SU-DHL-6 (cell line): ENCODE results near the gene ANKRD55.
"Not testable (repeated sequence)": the region's sequence is repeated elsewhere in the genome, so short reads cannot be mapped to it uniquely, and the experiment has no call there.

Experiments used
- H2AFZ ChIP-seq: fragments of 200-600 bp; sonication (generic); 2 replicates; pipeline ENCODE4 v1.6.1; 2014; ENCODE audit warnings: low read depth, mild to moderate bottlenecking, moderate library complexity, mixed read lengths, antibody characterized with exemption, low read length; ENCODE audit not compliant: severe bottlenecking
- H3F3A ChIP-seq: fragments of 200-600 bp; shearing (Covaris generic); 2 replicates; pipeline ENCODE4 v1.6.0; 2016; ENCODE audit warnings: antibody characterized with exemption, mild to moderate bottlenecking; ENCODE audit not compliant: insufficient read depth
- H3K27ac ChIP-seq: fragments of 200-600 bp; sonication (generic); 2 replicates; pipeline ENCODE4 v1.5.1; 2016; ENCODE audit warnings: low read depth, mild to moderate bottlenecking, low read length, moderate library complexity, mixed read lengths
- H3K27me3 ChIP-seq: fragments of 200-600 bp; sonication (generic), shearing (Covaris generic); 2 replicates; pipeline ENCODE4 v1.6.0; 2014; ENCODE audit warnings: mild to moderate bottlenecking, low read length
- H3K36me3 ChIP-seq: fragments of 200-600 bp; sonication (generic); 2 replicates; pipeline ENCODE4 v1.6.1; 2014; ENCODE audit warnings: mild to moderate bottlenecking, low read length, mixed read lengths
- H3K4me2 ChIP-seq: fragments of 300-600, 200-600 bp; shearing (Covaris generic), sonication (generic); 2 replicates; pipeline ENCODE4 v1.6.0; 2014; ENCODE audit warnings: low read length, low read depth, mild to moderate bottlenecking; ENCODE audit not compliant: poor library complexity, severe bottlenecking
- H3K4me3 ChIP-seq: fragments of 200-600 bp; sonication (generic); 2 replicates; pipeline ENCODE4 v1.5.1; 2014; ENCODE audit warnings: antibody characterized with exemption, low read length, mild to moderate bottlenecking, mixed read lengths; ENCODE audit not compliant: insufficient read depth, poor library complexity, severe bottlenecking
- H3K79me2 ChIP-seq: fragments of 200-600 bp; sonication (generic); 2 replicates; pipeline ENCODE4 v1.6.1; 2014; ENCODE audit warnings: mild to moderate bottlenecking, low read length, moderate library complexity; ENCODE audit not compliant: insufficient read depth
- H3K9ac ChIP-seq: fragments of 200-600 bp; sonication (generic); 2 replicates; pipeline ENCODE4 v1.7.0; 2014; ENCODE audit warnings: mild to moderate bottlenecking, low read length
- H3K9me2 ChIP-seq: fragments of 200-600 bp; sonication (generic); replicated peaks from 2 replicates; pipeline ENCODE4 v1.6.1; 2014; ENCODE audit warnings: low read length; ENCODE audit not compliant: insufficient read depth
- H3K9me3 ChIP-seq: fragments of 200-600 bp; sonication (generic); 2 replicates; pipeline ENCODE4 v1.6.1; 2014; ENCODE audit warnings: low read length, mixed read lengths; ENCODE audit not compliant: insufficient read depth
- H4K20me1 ChIP-seq: fragments of 200-600 bp; sonication (generic); 2 replicates; pipeline ENCODE4 v1.6.1; 2014; ENCODE audit warnings: low read depth, mild to moderate bottlenecking, antibody characterized with exemption, low read length, moderate library complexity, mixed read lengths
- EZH2phosphoT487 ChIP-seq: fragments of 200-600 bp; sonication (generic), shearing (Covaris generic); conservative IDR thresholded peaks from 2 replicates; pipeline ENCODE4 v1.6.1; 2018; ENCODE audit warnings: mild to moderate bottlenecking, antibody characterized with exemption, low read length, moderate library complexity, mixed read lengths
- TF ChIP-seq, protein P1 (sequence below): fragments of 200-600 bp; sonication (generic); IDR thresholded peaks from one replicate; pipeline ENCODE4 v1.5.1; 2017; ENCODE audit warnings: antibody characterized with exemption, mild to moderate bottlenecking, low read length, moderate library complexity; ENCODE audit not compliant: insufficient read depth, poor library complexity, severe bottlenecking

The ANKRD55 gene

DNA sequence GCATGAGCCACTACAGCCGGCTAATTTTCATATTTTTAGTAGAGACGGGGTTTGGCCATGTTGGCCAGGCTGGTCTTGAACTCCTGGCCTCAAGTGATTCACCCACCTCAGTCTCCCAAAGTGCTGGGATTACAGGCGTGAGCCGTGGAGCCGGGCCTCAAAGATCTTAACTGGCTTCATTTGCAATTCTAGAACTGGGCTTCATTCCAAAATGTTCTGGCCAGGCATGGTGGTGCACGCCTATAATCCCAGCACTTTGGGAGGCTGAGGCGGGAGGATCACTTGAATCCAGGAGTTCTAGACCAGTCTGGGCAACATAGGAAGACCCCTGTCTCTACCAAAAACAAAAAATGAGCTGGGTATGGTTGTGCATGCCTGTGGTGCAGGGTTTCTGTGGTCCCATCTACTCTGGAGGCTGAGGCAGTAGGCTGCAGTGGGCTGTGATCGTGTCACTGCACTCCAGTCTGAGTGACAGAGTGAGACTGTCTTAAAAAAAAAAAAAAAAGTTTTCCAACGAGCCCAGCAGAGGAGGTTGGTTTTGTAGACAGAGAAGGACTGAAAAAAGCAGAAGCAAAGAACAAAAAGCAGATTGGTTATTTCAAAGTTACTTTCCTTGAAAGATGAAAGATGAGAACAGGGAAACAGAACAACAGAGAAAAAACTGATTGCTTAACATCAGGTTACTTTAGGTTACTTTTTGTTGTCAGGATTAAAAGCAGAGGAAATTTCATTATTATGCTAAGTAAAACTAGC, 78.2 kb downstream of the ANKRD55 start:
- H2AFZ ChIP-seq: no peak overlapping the region
- no peaks in the 10 kb centered on the region for H3K79me2 ChIP-seq
- H3K4me2 ChIP-seq: no peak overlapping the region
- H3K36me3 ChIP-seq: no peaks in the 10 kb centered on the region
- H3K9me2 ChIP-seq: no peaks in the 10 kb centered on the region
- no peak for TF ChIP-seq EZH2phosphoT487
- H3F3A ChIP-seq: no peaks in the 10 kb centered on the region
- H3K27ac ChIP-seq: no peak overlapping the region
- no peaks in the 10 kb centered on the region for H3K27me3 ChIP-seq
- no peak overlapping the region for H3K4me3 ChIP-seq
- no peaks in the 10 kb centered on the region for H3K9me3 ChIP-seq
- no peaks in the 10 kb centered on the region for H4K20me1 ChIP-seq
- no peak overlapping the region for H3K9ac ChIP-seq

DNA sequence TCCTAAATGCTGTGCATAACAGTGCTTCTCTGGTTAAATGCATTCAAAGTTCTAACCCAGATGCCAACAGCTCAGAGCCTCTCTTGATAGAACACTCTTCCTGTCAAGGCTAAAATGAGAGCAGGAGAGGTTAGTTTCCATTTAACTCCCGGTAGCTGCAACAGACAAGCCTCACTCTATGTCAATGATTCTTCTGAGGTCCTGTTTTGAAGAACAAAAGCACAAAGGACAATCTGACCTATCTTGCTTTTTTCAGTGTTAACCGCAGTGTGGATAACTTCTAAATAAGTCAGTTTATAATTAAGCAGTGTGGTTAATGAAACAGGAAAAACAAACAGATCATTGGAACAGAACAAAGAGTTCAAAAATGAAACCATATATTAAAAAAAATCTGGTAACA, 80.7 kb downstream of the ANKRD55 start:
- Histone ChIP-seq H3K4me3 (no peak overlapping the region), H3F3A (no peaks in the 10 kb centered on the region), H3K9me3 (no peaks in the 10 kb centered on the region), H2AFZ (no peak overlapping the region), H3K36me3 (no peaks in the 10 kb centered on the region), H3K79me2 (no peaks in the 10 kb centered on the region), H3K9ac (no peak overlapping the region), H3K27ac (no peak overlapping the region), H3K9me2 (no peaks in the 10 kb centered on the region), H4K20me1 (no peaks in the 10 kb centered on the region), H3K27me3 (no peaks in the 10 kb centered on the region), H3K4me2 (no peak overlapping the region)
- no peak for TF ChIP-seq EZH2phosphoT487
- TF ChIP-seq, protein P1, sequence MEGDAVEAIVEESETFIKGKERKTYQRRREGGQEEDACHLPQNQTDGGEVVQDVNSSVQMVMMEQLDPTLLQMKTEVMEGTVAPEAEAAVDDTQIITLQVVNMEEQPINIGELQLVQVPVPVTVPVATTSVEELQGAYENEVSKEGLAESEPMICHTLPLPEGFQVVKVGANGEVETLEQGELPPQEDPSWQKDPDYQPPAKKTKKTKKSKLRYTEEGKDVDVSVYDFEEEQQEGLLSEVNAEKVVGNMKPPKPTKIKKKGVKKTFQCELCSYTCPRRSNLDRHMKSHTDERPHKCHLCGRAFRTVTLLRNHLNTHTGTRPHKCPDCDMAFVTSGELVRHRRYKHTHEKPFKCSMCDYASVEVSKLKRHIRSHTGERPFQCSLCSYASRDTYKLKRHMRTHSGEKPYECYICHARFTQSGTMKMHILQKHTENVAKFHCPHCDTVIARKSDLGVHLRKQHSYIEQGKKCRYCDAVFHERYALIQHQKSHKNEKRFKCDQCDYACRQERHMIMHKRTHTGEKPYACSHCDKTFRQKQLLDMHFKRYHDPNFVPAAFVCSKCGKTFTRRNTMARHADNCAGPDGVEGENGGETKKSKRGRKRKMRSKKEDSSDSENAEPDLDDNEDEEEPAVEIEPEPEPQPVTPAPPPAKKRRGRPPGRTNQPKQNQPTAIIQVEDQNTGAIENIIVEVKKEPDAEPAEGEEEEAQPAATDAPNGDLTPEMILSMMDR: no peak

DNA sequence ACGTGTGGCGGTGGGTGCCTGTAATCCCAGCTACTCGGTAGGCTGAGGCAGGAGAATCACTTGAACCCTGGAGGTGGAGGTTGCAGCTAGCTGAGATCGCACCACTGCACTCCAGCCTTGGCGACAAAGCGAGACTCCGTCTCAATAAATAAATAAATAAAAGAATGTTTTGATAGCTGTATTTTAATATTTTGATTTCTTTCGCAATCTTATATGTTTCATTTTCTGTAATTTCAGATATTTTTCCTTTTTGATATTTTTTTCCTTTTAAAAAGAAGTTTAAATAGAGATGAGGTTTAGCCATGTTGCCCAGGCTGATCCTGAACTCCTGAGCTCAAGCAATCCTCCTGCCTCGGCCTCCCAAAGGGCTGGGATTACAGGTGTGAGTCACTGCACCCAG, 82.4 kb downstream of the ANKRD55 start:
- H3K36me3 ChIP-seq, H4K20me1 ChIP-seq, H3K4me2 ChIP-seq, H3K9me2 ChIP-seq, H3F3A ChIP-seq, H3K27ac ChIP-seq, H3K27me3 ChIP-seq, H3K4me3 ChIP-seq, H3K79me2 ChIP-seq, H2AFZ ChIP-seq, H3K9ac ChIP-seq, H3K9me3 ChIP-seq: not testable (repeated sequence)

DNA sequence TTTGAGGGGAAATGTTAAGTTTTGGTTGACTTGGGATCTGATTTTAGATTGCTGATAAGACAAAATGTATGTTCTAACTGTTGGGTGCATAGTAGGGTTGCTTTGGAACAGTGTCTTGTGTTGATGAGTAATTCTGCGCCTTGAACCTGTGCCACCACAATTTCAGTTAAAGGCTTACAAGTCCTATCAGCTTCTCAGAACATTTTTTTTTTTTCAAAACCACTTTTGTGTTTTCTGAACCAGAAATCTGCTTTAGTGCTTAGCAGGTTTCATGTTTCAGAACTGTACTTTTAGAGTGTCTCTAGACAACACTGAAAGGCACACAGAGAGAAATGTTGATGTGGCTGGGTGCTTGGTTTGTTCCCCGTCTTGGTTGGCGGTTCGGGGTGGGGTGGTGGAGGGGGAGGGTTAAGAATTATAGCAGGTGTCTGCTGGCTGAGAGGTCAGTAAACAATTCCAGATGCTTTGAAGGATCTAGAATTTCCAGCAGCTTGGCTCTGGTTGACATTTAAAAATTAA, 84.6 kb downstream of the ANKRD55 start:
- no peak overlapping the region for H2AFZ ChIP-seq
- no peaks in the 10 kb centered on the region for H3K9me2 ChIP-seq
- H3K27me3 ChIP-seq: no peaks in the 10 kb centered on the region
- H3K4me2 ChIP-seq: no peak overlapping the region
- H4K20me1 ChIP-seq: no peaks in the 10 kb centered on the region
- no peak overlapping the region for H3K9ac ChIP-seq
- no peak overlapping the region for H3K27ac ChIP-seq
- H3K79me2 ChIP-seq: no peaks in the 10 kb centered on the region
- no peaks in the 10 kb centered on the region for H3K36me3 ChIP-seq
- H3K4me3 ChIP-seq: no peak overlapping the region
- H3K9me3 ChIP-seq: no peaks in the 10 kb centered on the region
- H3F3A ChIP-seq: no peaks in the 10 kb centered on the region
- TF ChIP-seq EZH2phosphoT487: no peak
- TF ChIP-seq, protein P1: no peak
